ENCODE measurements around the gene MAP3K7.

Gene MAP3K7

DNA sequence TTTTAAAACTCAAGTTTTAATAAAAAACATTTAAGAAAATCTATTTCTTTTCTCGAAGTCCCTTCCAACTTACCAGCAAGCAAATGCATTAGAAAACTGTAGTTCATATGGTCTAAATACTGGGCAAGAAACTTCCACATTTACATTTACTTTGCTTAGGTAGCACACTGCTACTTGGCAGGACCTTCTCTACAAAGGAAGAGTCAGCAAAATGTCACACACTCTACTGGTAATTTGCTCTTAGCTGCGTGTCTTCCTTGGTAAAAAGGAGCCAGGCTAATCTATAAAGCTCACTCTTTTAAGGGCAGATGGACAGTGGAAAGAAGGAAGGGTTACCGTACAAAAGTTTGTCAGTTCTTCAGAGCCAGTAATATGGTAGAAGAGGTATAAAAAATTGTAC, 45.7 kb downstream of the MAP3K7 start:
- TF ChIP-seq, protein P1, sequence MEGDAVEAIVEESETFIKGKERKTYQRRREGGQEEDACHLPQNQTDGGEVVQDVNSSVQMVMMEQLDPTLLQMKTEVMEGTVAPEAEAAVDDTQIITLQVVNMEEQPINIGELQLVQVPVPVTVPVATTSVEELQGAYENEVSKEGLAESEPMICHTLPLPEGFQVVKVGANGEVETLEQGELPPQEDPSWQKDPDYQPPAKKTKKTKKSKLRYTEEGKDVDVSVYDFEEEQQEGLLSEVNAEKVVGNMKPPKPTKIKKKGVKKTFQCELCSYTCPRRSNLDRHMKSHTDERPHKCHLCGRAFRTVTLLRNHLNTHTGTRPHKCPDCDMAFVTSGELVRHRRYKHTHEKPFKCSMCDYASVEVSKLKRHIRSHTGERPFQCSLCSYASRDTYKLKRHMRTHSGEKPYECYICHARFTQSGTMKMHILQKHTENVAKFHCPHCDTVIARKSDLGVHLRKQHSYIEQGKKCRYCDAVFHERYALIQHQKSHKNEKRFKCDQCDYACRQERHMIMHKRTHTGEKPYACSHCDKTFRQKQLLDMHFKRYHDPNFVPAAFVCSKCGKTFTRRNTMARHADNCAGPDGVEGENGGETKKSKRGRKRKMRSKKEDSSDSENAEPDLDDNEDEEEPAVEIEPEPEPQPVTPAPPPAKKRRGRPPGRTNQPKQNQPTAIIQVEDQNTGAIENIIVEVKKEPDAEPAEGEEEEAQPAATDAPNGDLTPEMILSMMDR (IDR thresholded peaks at IDR 0.05; ENCODE audit: low read depth, low read length, missing control alignments): no peak
- no peak for DNase-seq (ENCODE audit: low read depth)

DNA sequence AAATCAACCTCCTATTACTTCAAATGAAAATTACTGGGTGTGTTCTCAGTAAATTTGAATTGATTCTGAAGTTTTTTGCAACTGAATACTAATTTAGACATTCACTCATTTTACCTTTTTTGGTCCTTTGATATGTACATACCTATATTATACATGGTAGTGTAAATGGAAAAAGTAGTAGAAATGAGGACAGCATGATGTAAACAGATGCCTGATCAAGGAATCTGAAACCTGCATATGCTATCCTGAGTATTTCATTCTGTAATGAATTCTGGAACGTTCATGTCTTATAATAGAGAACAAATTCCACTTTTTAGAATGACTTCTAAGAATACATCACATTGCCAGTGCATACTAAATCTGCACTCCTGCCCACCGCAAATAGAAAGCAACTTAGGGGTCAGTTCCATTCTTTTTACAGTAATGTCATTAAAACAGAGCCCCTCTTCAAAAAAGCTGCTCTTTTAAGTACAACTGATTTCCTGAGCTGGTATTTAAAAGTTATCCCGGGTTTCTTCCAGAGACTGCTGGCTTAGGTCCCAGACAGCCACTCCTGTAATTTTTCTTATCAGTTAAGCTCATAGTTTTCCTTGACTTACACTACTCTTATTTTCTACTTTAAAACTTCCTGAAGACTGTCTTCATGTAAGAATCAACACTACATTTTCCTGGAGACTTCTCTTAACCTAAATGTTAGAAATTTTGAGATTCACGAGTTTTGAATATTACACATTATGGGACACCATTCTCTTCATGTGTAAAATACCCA, 48.4 kb downstream of the MAP3K7 start:
- DNase-seq (ENCODE audit: low read depth): no peak
- TF ChIP-seq, protein P1 (IDR thresholded peaks at IDR 0.05; ENCODE audit: low read depth, low read length, missing control alignments): no peak
- no peak overlapping the region for H3K4me3 ChIP-seq (ENCODE audit: low read depth, low read length)

More for the DNA sequence above, 45.7 kb downstream of the MAP3K7 start:
- no peak overlapping the region for H3K4me3 ChIP-seq (ENCODE audit: low read depth, low read length)

DNA sequence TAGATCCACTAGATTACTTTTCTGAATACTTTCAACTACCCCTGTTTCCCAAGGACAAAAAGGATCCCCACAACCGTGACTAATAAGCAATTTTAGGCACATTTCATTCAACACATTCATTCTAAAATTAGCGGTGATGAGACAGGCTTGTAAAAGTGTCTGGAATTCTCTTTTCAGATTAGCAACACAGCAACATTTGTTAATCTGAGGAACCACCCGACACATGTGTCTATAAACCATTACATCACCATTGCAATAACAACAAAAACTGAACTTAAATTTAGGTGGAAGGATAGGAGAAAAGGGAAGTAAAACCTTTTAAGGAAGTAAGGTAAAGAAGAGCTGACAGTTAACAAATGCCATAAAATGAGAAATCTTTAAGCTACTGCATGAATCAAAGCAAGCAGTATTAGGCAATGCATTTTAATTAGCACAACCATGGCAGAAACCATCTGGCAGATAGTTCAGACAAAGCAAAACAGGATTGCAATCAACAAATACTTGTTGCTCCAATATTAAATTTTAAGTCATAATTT, 49.1 kb downstream of the MAP3K7 start:
- H3K4me3 ChIP-seq (ENCODE audit: low read depth, low read length): no peak overlapping the region
- DNase-seq (ENCODE audit: low read depth): peak; percentile 5
- TF ChIP-seq, protein P1 (IDR thresholded peaks at IDR 0.05; ENCODE audit: low read depth, low read length, missing control alignments): no peak

DNA sequence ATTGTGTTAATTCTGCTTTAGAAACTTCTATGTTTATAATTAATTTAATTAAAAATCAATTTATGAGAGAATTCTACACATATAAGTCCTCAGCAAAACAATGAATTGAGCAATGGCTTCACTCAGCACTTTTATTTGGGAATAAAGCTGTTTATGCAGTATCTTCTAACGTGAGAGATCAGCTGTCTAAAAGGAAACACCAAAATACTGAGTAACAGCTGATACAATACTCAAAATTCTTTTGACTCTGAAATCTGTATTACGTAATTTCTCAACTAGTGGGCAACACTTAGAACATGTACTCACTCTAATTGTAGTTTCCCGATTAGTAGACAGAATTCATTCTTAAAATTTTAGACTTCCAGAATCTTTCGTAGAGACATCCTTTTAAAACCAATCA, 49.8 kb downstream of the MAP3K7 start:
- TF ChIP-seq, protein P1 (IDR thresholded peaks at IDR 0.05; ENCODE audit: low read depth, low read length, missing control alignments): no peak
- no peak overlapping the region for H3K4me3 ChIP-seq (ENCODE audit: low read depth, low read length)
- DNase-seq (ENCODE audit: low read depth): no peak

DNA sequence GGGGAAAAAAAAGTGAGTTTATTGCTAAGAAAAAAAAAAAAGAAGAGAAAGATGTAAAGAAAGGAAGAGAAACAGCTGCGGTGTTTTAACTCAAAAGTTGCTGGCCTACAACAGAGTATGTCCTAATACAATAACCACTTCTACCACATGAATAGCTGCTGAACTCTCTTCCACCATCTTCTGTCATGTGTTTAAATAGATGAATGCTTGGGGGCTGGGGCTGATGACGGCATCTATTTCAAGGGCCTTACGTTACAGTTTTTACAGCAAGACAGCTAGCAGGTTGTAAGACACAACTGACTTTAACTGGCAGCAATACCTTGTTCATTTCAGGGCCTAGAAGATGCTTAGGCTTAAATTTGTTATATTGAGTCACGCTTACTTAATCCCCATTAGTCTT, 50.4 kb downstream of the MAP3K7 start:
- TF ChIP-seq, protein P1 (IDR thresholded peaks at IDR 0.05; ENCODE audit: low read depth, low read length, missing control alignments): no peak
- no peak overlapping the region for H3K4me3 ChIP-seq (ENCODE audit: low read depth, low read length)
- DNase-seq (ENCODE audit: low read depth): no peak

DNA sequence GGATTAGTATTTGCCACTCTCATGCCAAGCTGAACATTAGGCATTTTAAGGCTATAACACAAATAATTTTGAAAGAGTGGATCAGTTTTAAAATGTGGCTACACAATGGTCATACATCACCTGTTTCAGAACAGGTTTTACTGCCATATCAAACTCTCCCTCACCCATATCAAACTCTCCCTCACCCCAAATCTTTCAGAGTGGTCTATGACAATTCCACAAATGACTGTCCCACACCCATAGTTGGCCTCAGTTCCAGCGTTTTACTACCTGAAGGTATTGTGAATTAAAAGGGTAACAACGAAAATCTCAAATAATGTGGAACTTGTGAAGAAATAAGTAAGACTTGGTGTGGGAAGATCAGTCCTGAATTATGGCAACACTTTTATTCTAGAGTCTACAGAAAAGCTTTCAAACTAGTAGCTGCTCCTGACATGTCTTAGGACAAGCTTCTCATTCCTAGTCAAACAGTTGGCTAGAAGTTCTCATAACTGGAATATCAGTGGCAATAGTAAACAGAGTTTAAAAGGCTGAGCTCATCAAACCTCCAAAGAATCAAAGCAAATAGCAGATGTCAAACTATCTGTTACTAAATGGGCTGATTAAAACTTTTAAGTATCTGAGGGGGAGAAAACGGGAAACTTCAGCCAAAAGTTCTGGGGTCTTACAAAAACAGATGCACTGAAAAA, 52.4 kb downstream of the MAP3K7 start:
- TF ChIP-seq, protein P1 (IDR thresholded peaks at IDR 0.05; ENCODE audit: low read depth, low read length, missing control alignments): no peak
- DNase-seq (ENCODE audit: low read depth): no peak
- H3K4me3 ChIP-seq (ENCODE audit: low read depth, low read length): no peak overlapping the region

Data from GM12864 (cell line).